Chondrocyte (in vitro differentiated cells): ENCODE measurements around the gene GRIN1. TPM values are rescaled to one million over a fixed set of nuclear protein-coding genes. Genes with fewer than 3 reads are reported as not detected.
A peak's percentile ranks its signal among the peaks of the same experiment; 100 is the strongest.

Source experiments
- DNase-seq: peaks from one replicate; pipeline ENCODE4 v3.0.0; 2021; ENCODE audit warnings: mixed read lengths, low spot score
- H3K27ac Mint-ChIP-seq: one replicate; pipeline ENCODE4 v1.8.0; 2021; ENCODE audit warnings: mild to moderate bottlenecking, moderate library complexity, mixed read lengths; ENCODE audit not compliant: unreplicated experiment
- H3K27me3 Mint-ChIP-seq: 2 replicates; pipeline ENCODE4 v1.8.0; 2021; ENCODE audit warnings: low read depth, mixed read lengths
- H3K36me3 Mint-ChIP-seq: 2 replicates; pipeline ENCODE4 v1.8.0; 2021; ENCODE audit warnings: low read depth, mixed read lengths
- H3K4me1 Mint-ChIP-seq: 2 replicates; pipeline ENCODE4 v1.8.0; 2021; ENCODE audit warnings: low read depth, mild to moderate bottlenecking, mixed read lengths
- H3K4me3 Mint-ChIP-seq: one replicate; pipeline ENCODE4 v1.8.0; 2021; ENCODE audit warnings: mild to moderate bottlenecking, moderate library complexity, mixed read lengths; ENCODE audit not compliant: unreplicated experiment
- H3K9me3 Mint-ChIP-seq: 2 replicates; pipeline ENCODE4 v1.8.0; 2021; ENCODE audit warnings: low read depth, mixed read lengths
- CTCF ChIP-seq: fragments of 200-600 bp; sonication (generic); IDR thresholded peaks from 2 replicates; pipeline ENCODE4 v1.5.0; 2021; ENCODE audit warnings: antibody characterized with exemption, mild to moderate bottlenecking, moderate library complexity
- total RNA-seq: library from RNA; stranded (reverse); gene quantifications from 3 replicates; pipeline ENCODE4 v1.2.1, GENCODE V29; 2021

GRIN1 gene
- total RNA-seq, 1 donor from 2014 or later, result 0.07 TPM

GRCh38 chr9:137205126-137206069, 66.4 kb downstream of the GRIN1 start, which contains the start of the genes NDOR1 and TMEM203:
TSS of gene NDOR1 (plus strand) at chr9:137205700. CDS start at chr9:137205778, 78 bp downstream.
TSS of gene TMEM203 (minus strand) at chr9:137205648. CDS start at chr9:137205414, 234 bp downstream.
- H3K4me3 Mint-ChIP-seq, result peak within 1 kb of the TSS; percentile 91
- H3K27me3 Mint-ChIP-seq, result no peaks in the 10 kb centered on the region
- H3K9me3 Mint-ChIP-seq, result no peaks in the 10 kb centered on the region
- peaks cover 58% of the 10 kb centered on the region for H3K4me1 Mint-ChIP-seq
- DNase-seq, result no peak
- H3K27ac Mint-ChIP-seq, result peak within 1 kb of the TSS; percentile 90
- no peak for TF ChIP-seq CTCF
- peaks cover 4% of the 10 kb centered on the region for H3K36me3 Mint-ChIP-seq

GRCh38 chr9:137206602-137207001, 67.6 kb downstream of the GRIN1 start:
- TF ChIP-seq CTCF, result no peak
- H3K9me3 Mint-ChIP-seq, result no peaks in the 10 kb centered on the region
- peaks cover 4% of the 10 kb centered on the region for H3K36me3 Mint-ChIP-seq
- no peaks in the 10 kb centered on the region for H3K27me3 Mint-ChIP-seq
- no peak for DNase-seq
- H3K27ac Mint-ChIP-seq, result peak overlapping the region; percentile 33
- peaks cover 51% of the 10 kb centered on the region for H3K4me1 Mint-ChIP-seq
- peak overlapping the region; percentile 91 for H3K4me3 Mint-ChIP-seq

- Mint-ChIP-seq H3K27ac (no peak overlapping the region), H3K4me1 (peaks cover 12% of the 10 kb centered on the region), H3K36me3 (peaks cover 6% of the 10 kb centered on the region), H3K27me3 (no peaks in the 10 kb centered on the region), H3K4me3 (no peak overlapping the region), H3K9me3 (no peaks in the 10 kb centered on the region)
- no peak for DNase-seq
- TF ChIP-seq CTCF, result no peak
Observed at GRCh38 chr9:137211532-137211931, 72.6 kb downstream of the GRIN1 start.

GRCh38 chr9:137212520-137212919, 73.6 kb downstream of the GRIN1 start:
- Mint-ChIP-seq H3K27ac (no peak overlapping the region), H3K36me3 (peaks cover 5% of the 10 kb centered on the region), H3K4me1 (peaks cover 2% of the 10 kb centered on the region), H3K9me3 (no peaks in the 10 kb centered on the region), H3K4me3 (no peak overlapping the region), H3K27me3 (no peaks in the 10 kb centered on the region)
- no peak for DNase-seq
- TF ChIP-seq CTCF, result peak; percentile 11

- peak; percentile 48 for TF ChIP-seq CTCF
- Mint-ChIP-seq H3K36me3 (peaks cover 4% of the 10 kb centered on the region), H3K4me1 (peaks cover under 1% of the 10 kb centered on the region), H3K27me3 (no peaks in the 10 kb centered on the region), H3K4me3 (no peak overlapping the region), H3K9me3 (no peaks in the 10 kb centered on the region), H3K27ac (no peak overlapping the region)
- DNase-seq, result no peak
Observed at GRCh38 chr9:137213160-137214060, 74.5 kb downstream of the GRIN1 start.
